ENCODE data around the gene FRY. TPM values are rescaled to one million over a fixed set of nuclear protein-coding genes. Genes with fewer than 3 reads are reported as not detected.

Gene FRY
- total and polyA plus RNA-seq, 9 of the 15 experiments (the other 6 are each of a cell fraction or from before 2014, with no cell fraction given) = 0.03 to 0.31 (median 0.11) TPM; not detected in 3

- no peak overlapping the region for H3K27ac ChIP-seq (ENCODE audit: extremely low read depth, low read depth, low read length)
- FAIRE-seq = no peak
- H3K9me1 ChIP-seq (ENCODE audit: control insufficient read depth, insufficient read depth, low read length) = no peaks in the 10 kb centered on the region
- in situ Hi-C loops (cut with MboI) (no loop called here), intact Hi-C loops (cut with micrococcal nuclease) (no loop called here)
- no peak overlapping the region for H2AFZ ChIP-seq (ENCODE audit: low read depth, low read length)
- WGBS (ENCODE audit: insufficient coverage, low coverage, missing lambda C conversion rate) = 0% methylated on average over 5 of the region's 5 CpGs
- no peaks in the 10 kb centered on the region for H3K9me3 ChIP-seq (replicated peaks; ENCODE audit: control insufficient read depth, insufficient read depth, low read depth, low read length)
- no peak overlapping the region for H3K4me2 ChIP-seq (ENCODE audit: insufficient read depth, low read length)
- H3K9ac ChIP-seq (ENCODE audit: insufficient read depth in 1 of 2, low read depth in 2 of 2, low read length in 2 of 2) = no peak overlapping the region
- POLR2A ChIA-PET = no interaction called here
- no peaks in the 10 kb centered on the region for H4K20me1 ChIP-seq (replicated peaks; ENCODE audit: control insufficient read depth, insufficient read depth, low read length)
- ATAC-seq = no peak
- no peaks in the 10 kb centered on the region for H3K4me1 ChIP-seq (replicated peaks in 1 of 2; ENCODE audit: control insufficient read depth in 2 of 2, insufficient read depth in 2 of 2, low read length in 2 of 2)
- DNase-seq (ENCODE audit: extremely low read depth in 1 of 4, low spot score in 3 of 4) = no peak
- H3K36me3 ChIP-seq (ENCODE audit: control insufficient read depth, insufficient read depth, low read length) = no peaks in the 10 kb centered on the region
- H3K27me3 ChIP-seq (ENCODE audit: control insufficient read depth in 2 of 2, insufficient read depth in 2 of 2, low read length in 2 of 2) = peaks cover 0 to 4% of the 10 kb centered on the region in 2 experiments; a peak in 1 of 5 replicates
- no TSS peak for BruUV-seq (replicated peaks)
- TF ChIP-seq CEBPG (CRISPR knock-in tag; IDR thresholded peaks at IDR 0.05) = no peak
- TF ChIP-seq CEBPG (tag; conservative IDR thresholded peaks at IDR 0.05 in 1 of 2, IDR thresholded peaks at IDR 0.05 in 1 of 2) = 0 out of 4 replicates have a peak, but pooled peaks of 1 of the 2 experiments have one; percentile 15
- TF ChIP-seq PTBP1 (IDR thresholded peaks at IDR 0.05; ENCODE audit: low read depth, low read length) = no peak
- no peak for TF ChIP-seq ID3 (CRISPR knock-in tag; IDR thresholded peaks at IDR 0.05)
- no peak for TF ChIP-seq ID3 (tag; IDR thresholded peaks at IDR 0.05)
- CTCF ChIA-PET (ENCODE audit: low intra/inter-chr PET ratio) = no interaction called here
- H3K79me2 ChIP-seq (ENCODE audit: control insufficient read depth, insufficient read depth, low read length) = no peaks in the 10 kb centered on the region
- no peak overlapping the region for H3K4me3 ChIP-seq
These were observed 193.9 kb downstream of the FRY start for GRCh38 chr13:32225481-32225931.

All from K562 (cell line).